Peyer's patch (tissue), 4 donors: ENCODE results near the gene TGDS.

Source experiments
- CTCF ChIP-seq, 6 experiments: fragments of 450-650 bp in 4 of 6; fragments of 200-600 bp in 2 of 6; sonication (generic) in 1 of 6; IDR thresholded peaks; one replicate each; pipeline ENCODE4 v1.5.1; 2017 to 2019; ENCODE audit warnings: antibody characterized with exemption in 6 of 6, mild to moderate bottlenecking in 3 of 6, moderate library complexity in 1 of 6
- POLR2A ChIP-seq, 2 donors: fragments of 450-650 bp; IDR thresholded peaks; one replicate each; pipeline ENCODE4 v1.5.1; 2017; ENCODE audit warnings: antibody characterized with exemption in 2 of 2, mild to moderate bottlenecking in 2 of 2, moderate library complexity in 2 of 2

- no peak for TF ChIP-seq CTCF (IDR thresholded peaks at IDR 0.05)
- TF ChIP-seq POLR2A (IDR thresholded peaks at IDR 0.05) = no peak
Measured at GRCh38 chr13:94632226-94632980, 36.5 kb upstream of the TGDS start.
